OCI-LY3 (cell line): Measurements from ENCODE around the gene PLTP.

ENCODE experiments used
- EZH2phosphoT487 ChIP-seq: fragments of 200-600 bp; shearing (Covaris generic); IDR thresholded peaks from 2 replicates; pipeline ENCODE4 v1.6.1; 2018; ENCODE audit warnings: antibody characterized with exemption, mixed run types, low read depth
- TF ChIP-seq, protein P1 (sequence below): fragments of 200-600, 300-600 bp; sonication (generic); IDR thresholded peaks from 2 replicates; pipeline ENCODE4 v1.5.1; 2014; ENCODE audit warnings: antibody characterized with exemption, low read length, low read depth

DNA sequence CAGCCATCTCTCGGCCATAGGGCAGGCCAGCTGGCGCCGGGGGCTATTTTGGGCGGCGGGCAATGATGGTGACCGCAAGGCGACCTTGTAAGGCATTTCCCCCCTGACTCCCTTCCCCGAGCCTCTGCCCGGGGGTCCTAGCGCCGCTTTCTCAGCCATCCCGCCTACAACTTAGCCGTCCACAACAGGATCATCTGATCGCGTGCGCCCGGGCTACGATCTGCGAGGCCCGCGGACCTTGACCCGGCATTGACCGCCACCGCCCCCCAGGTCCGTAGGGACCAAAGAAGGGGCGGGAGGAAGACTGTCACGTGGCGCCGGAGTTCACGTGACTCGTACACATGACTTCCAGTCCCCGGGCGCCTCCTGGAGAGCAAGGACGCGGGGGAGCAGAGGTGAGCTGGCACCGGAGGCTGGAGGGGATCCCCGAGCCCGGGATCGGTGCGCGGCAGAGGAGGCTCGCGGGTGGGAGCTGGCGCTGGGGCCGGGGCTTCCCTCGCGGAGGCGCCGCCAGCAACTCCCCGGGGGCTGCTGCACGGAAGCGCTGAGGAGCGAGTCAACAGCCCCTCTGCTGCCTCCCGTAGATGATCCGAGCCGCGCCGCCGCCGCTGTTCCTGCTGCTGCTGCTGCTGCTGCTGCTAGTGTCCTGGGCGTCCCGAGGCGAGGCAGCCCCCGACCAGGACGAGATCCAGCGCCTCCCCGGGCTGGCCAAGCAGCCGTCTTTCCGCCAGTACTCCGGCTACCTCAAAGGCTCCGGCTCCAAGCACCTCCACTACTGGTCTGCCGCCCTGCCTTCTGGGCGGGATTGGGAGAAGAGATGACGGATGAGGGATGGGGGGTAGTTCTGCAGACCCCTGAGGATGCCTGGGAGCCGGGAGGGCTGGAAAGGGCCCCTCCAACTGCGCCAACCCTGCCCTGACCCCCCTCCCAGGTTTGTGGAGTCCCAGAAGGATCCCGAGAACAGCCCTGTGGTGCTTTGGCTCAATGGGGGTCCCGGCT, 20.7 kb downstream of the PLTP start, which contains the start of the genes CTSA and NEURL2:
- TF ChIP-seq, protein P1, sequence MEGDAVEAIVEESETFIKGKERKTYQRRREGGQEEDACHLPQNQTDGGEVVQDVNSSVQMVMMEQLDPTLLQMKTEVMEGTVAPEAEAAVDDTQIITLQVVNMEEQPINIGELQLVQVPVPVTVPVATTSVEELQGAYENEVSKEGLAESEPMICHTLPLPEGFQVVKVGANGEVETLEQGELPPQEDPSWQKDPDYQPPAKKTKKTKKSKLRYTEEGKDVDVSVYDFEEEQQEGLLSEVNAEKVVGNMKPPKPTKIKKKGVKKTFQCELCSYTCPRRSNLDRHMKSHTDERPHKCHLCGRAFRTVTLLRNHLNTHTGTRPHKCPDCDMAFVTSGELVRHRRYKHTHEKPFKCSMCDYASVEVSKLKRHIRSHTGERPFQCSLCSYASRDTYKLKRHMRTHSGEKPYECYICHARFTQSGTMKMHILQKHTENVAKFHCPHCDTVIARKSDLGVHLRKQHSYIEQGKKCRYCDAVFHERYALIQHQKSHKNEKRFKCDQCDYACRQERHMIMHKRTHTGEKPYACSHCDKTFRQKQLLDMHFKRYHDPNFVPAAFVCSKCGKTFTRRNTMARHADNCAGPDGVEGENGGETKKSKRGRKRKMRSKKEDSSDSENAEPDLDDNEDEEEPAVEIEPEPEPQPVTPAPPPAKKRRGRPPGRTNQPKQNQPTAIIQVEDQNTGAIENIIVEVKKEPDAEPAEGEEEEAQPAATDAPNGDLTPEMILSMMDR: no peak
- no peak for TF ChIP-seq EZH2phosphoT487
